Gastroesophageal sphincter (tissue), 3 donors: ENCODE data around the gene CENPS.

Source experiments
- EP300 ChIP-seq: sonication (generic); formaldehyde crosslinking; IDR thresholded peaks from one replicate; pipeline ENCODE4 v1.6.1; 2017; ENCODE audit warnings: antibody characterized with exemption, mild to moderate bottlenecking
- POLR2A ChIP-seq, 2 donors: fragments of 450-650 bp; IDR thresholded peaks; one replicate each; pipeline ENCODE4 v1.6.1; 2017; ENCODE audit warnings: antibody characterized with exemption in 2 of 2, mild to moderate bottlenecking in 2 of 2, moderate library complexity in 1 of 2
- POLR2AphosphoS5 ChIP-seq: sonication (generic); formaldehyde crosslinking; IDR thresholded peaks from one replicate; pipeline ENCODE4 v1.6.1; 2017; ENCODE audit warnings: antibody characterized with exemption
- TF ChIP-seq, protein P1 (sequence below), 4 experiments: fragments of 200-600 bp in 2 of 4; fragments of 450-650 bp in 2 of 4; sonication (generic) in 1 of 4; IDR thresholded peaks; one replicate each; pipeline ENCODE4 v1.5.1; 2017 to 2019; ENCODE audit warnings: antibody characterized with exemption in 4 of 4, mild to moderate bottlenecking in 2 of 4, moderate library complexity in 2 of 4

GRCh38 chr1:10444795-10445397 lies 14.7 kb downstream of the CENPS start:
- TF ChIP-seq, protein P1, sequence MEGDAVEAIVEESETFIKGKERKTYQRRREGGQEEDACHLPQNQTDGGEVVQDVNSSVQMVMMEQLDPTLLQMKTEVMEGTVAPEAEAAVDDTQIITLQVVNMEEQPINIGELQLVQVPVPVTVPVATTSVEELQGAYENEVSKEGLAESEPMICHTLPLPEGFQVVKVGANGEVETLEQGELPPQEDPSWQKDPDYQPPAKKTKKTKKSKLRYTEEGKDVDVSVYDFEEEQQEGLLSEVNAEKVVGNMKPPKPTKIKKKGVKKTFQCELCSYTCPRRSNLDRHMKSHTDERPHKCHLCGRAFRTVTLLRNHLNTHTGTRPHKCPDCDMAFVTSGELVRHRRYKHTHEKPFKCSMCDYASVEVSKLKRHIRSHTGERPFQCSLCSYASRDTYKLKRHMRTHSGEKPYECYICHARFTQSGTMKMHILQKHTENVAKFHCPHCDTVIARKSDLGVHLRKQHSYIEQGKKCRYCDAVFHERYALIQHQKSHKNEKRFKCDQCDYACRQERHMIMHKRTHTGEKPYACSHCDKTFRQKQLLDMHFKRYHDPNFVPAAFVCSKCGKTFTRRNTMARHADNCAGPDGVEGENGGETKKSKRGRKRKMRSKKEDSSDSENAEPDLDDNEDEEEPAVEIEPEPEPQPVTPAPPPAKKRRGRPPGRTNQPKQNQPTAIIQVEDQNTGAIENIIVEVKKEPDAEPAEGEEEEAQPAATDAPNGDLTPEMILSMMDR (IDR thresholded peaks at IDR 0.05), result no peak
- TF ChIP-seq POLR2AphosphoS5 (no peak), POLR2A (IDR thresholded peaks at IDR 0.05) (no peak), EP300 (no peak)
